DND-41 (cell line): ENCODE results near the gene HMOX1.

Experiments
- ATAC-seq: fragments of 200-7000 bp; cut with Tn5 transposase; 3 replicates; pipeline ENCODE4 v1.9.1; 2021; ENCODE audit warnings: low read depth; ENCODE audit not compliant: insufficient read depth
- DNase-seq: peaks from one replicate; pipeline ENCODE4 v3.0.0-alpha.2; 2020
- H2AFZ ChIP-seq: 2 replicates; pipeline ENCODE4 v1.6.0; 2012; ENCODE audit warnings: low read depth, low read length
- H3K27ac ChIP-seq: 2 replicates; pipeline ENCODE4 v1.5.1; 2012; ENCODE audit warnings: low read length, inconsistent platforms
- H3K27me3 ChIP-seq: fragments of 200-600 bp; sonication (generic); 2 replicates; pipeline ENCODE4 v1.6.0; 2012; ENCODE audit warnings: low read length, mild to moderate bottlenecking, inconsistent platforms; ENCODE audit not compliant: insufficient read depth, poor library complexity
- H3K36me3 ChIP-seq: 2 replicates; pipeline ENCODE4 v1.5.1; 2012; ENCODE audit warnings: low read length, inconsistent platforms; ENCODE audit not compliant: insufficient read depth
- H3K4me1 ChIP-seq: 2 replicates; pipeline ENCODE4 v1.5.1; 2012; ENCODE audit warnings: mild to moderate bottlenecking, low read length; ENCODE audit not compliant: insufficient read depth
- H3K4me2 ChIP-seq: 2 replicates; pipeline ENCODE4 v1.6.0; 2012; ENCODE audit warnings: mild to moderate bottlenecking, moderate library complexity, low read length, inconsistent platforms; ENCODE audit not compliant: insufficient read depth
- H3K4me3 ChIP-seq, 2 experiments: fragments of 200-600 bp in 1 of 2; shearing (Covaris generic) in 1 of 2; 2 replicates each; pipeline ENCODE4 v1.5.1; 2012 to 2016; ENCODE audit warnings: inconsistent platforms in 2 of 2, low read length in 2 of 2, mild to moderate bottlenecking in 2 of 2, low read depth in 1 of 2, moderate library complexity in 1 of 2
- H3K79me2 ChIP-seq: 2 replicates; pipeline ENCODE4 v1.6.0; 2012; ENCODE audit warnings: low read length, inconsistent platforms; ENCODE audit not compliant: insufficient read depth
- H3K9ac ChIP-seq: 2 replicates; pipeline ENCODE4 v1.6.0; 2012; ENCODE audit warnings: low read depth, mild to moderate bottlenecking, inconsistent platforms, low read length, moderate library complexity
- H3K9me3 ChIP-seq: 2 replicates; pipeline ENCODE4 v1.5.1; 2012; ENCODE audit warnings: low read length, moderate library complexity, mild to moderate bottlenecking, inconsistent platforms; ENCODE audit not compliant: insufficient read depth, severe bottlenecking
- H4K20me1 ChIP-seq: 2 replicates; pipeline ENCODE4 v1.6.0; 2012; ENCODE audit warnings: low read length; ENCODE audit not compliant: insufficient read depth
- CTCF ChIP-seq: IDR thresholded peaks from 2 replicates; pipeline ENCODE4 v1.5.1; 2012; ENCODE audit warnings: borderline replicate concordance, low read length, moderate library complexity, mild to moderate bottlenecking; ENCODE audit not compliant: poor library complexity, severe bottlenecking; ENCODE audit errors: extremely low read depth
- EZH2 ChIP-seq: IDR thresholded peaks from 3 replicates; pipeline ENCODE4 v1.6.1; 2012; ENCODE audit warnings: borderline replicate concordance, low read depth, mild to moderate bottlenecking, moderate library complexity, low read length, inconsistent platforms; ENCODE audit not compliant: severe bottlenecking

The HMOX1 gene

GRCh38 chr22:35375526-35375925 is 5.4 kb upstream of the HMOX1 start:
- no peak overlapping the region for H3K9ac ChIP-seq
- peaks cover 18% of the 10 kb centered on the region for H3K4me1 ChIP-seq
- ATAC-seq (no peak), DNase-seq (no peak)
- H3K27me3 ChIP-seq: no peaks in the 10 kb centered on the region
- H3K9me3 ChIP-seq: no peaks in the 10 kb centered on the region
- H4K20me1 ChIP-seq: no peaks in the 10 kb centered on the region
- H3K27ac ChIP-seq: no peak overlapping the region
- H3K4me2 ChIP-seq: no peak overlapping the region
- TF ChIP-seq CTCF (no peak), EZH2 (no peak)
- H3K4me3 ChIP-seq: no peak overlapping the region
- H3K36me3 ChIP-seq: no peaks in the 10 kb centered on the region
- H3K79me2 ChIP-seq: no peaks in the 10 kb centered on the region
- H2AFZ ChIP-seq: no peak overlapping the region

GRCh38 chr22:35376728-35377472 is 4.0 kb upstream of the HMOX1 start:
- no peak overlapping the region for H3K9ac ChIP-seq
- H3K27ac ChIP-seq: no peak overlapping the region
- H3K27me3 ChIP-seq: no peaks in the 10 kb centered on the region
- no peaks in the 10 kb centered on the region for H4K20me1 ChIP-seq
- H3K9me3 ChIP-seq: no peaks in the 10 kb centered on the region
- H3K4me2 ChIP-seq: no peak overlapping the region
- H3K4me3 ChIP-seq: no peak overlapping the region
- H2AFZ ChIP-seq: no peak overlapping the region
- TF ChIP-seq EZH2: no peak
- no peak for TF ChIP-seq CTCF
- DNase-seq (peak; percentile 82), ATAC-seq (peak; percentile 65)
- no peaks in the 10 kb centered on the region for H3K79me2 ChIP-seq
- H3K36me3 ChIP-seq: no peaks in the 10 kb centered on the region
- peaks cover 14% of the 10 kb centered on the region for H3K4me1 ChIP-seq

GRCh38 chr22:35377735-35378134 is 3.2 kb upstream of the HMOX1 start:
- peaks cover 10% of the 10 kb centered on the region for H3K4me1 ChIP-seq
- H3K27me3 ChIP-seq: no peaks in the 10 kb centered on the region
- DNase-seq (no peak), ATAC-seq (no peak)
- no peaks in the 10 kb centered on the region for H3K79me2 ChIP-seq
- no peak overlapping the region for H3K9ac ChIP-seq
- H3K36me3 ChIP-seq: no peaks in the 10 kb centered on the region
- H4K20me1 ChIP-seq: no peaks in the 10 kb centered on the region
- no peak overlapping the region for H3K4me3 ChIP-seq
- TF ChIP-seq CTCF (no peak), EZH2 (no peak)
- no peak overlapping the region for H2AFZ ChIP-seq
- H3K27ac ChIP-seq: no peak overlapping the region
- no peaks in the 10 kb centered on the region for H3K9me3 ChIP-seq
- no peak overlapping the region for H3K4me2 ChIP-seq
